ENCODE measurements around the gene SPECC1L.

Gene SPECC1L

DNA sequence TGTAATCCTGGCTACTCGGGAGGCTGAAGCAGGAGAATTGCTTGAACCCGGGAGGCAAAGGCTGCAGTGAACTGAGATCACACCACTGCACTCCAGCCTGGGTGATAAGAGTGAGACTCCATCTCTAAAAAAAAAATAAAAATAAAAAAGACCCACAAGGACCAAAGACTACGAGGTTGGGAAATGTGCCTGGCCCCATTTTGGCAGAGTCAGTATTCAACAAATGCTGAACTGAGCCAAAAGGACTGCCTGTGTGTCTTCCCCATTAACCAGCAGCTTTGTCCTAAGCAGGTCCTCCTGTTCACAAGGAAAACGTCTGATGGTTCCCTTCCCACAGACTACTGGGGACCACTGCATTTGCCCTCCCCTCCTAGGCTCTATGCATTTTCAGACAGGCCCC lies 184.4 kb downstream of the SPECC1L start:
- DNase-seq, result no peak

GRCh38 chr22:24455751-24456426 lies 185.3 kb downstream of the SPECC1L start:
- DNase-seq, result no peak

DNA sequence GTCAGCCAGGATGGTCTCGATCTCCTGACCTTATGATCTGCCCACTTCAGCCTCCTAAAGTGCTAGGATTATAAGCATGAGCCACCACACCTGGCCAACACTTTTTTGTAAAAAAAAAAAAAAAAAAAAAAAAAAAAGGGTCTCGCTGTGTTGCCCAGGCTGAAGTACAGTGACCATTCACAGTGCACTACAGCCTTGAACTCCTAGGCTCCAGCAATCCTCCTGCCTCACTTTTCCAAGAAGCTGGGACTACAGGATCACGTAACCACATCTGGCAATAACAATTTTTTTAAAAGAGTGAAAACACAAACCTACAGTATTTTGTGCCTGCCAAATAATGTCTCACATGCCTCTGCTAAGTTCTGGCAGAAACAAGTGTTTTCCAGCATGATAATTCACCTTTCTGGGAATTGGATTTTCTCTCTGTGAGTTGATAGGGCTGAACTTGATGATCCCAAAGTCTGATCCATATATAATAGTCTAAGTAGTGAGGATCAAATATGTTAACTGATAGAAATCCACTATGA lies 187.3 kb downstream of the SPECC1L start:
- no peak for DNase-seq

DNA sequence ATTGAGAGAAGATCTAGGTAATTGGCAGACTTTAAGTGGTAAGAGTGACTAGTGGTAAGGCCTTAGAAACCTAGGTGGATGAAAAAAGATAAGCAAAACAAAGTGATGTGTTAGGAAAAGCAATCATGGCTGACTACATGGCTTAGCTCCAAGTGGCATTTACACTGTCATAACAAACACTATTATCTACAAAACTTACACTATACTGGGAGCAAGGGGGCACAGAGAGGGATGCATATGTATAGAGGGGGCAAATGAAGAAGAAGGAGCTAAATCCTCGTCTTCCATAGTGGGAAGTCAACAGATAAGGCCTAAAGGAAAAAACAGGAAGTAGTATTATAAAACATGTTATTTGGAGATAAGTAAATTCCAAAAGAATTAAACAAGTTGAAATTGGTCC lies 189.3 kb downstream of the SPECC1L start:
- no peak for DNase-seq

- no peak for DNase-seq
These were observed 189.9 kb downstream of the SPECC1L start for GRCh38 chr22:24460418-24461089.

GRCh38 chr22:24463071-24463760 lies 192.6 kb downstream of the SPECC1L start:
- DNase-seq, result no peak

GRCh38 chr22:24465566-24465965 lies 194.9 kb downstream of the SPECC1L start:
- no peak for DNase-seq

- DNase-seq, result no peak
These were observed 195.3 kb downstream of the SPECC1L start for GRCh38 chr22:24465975-24466374.

DNA sequence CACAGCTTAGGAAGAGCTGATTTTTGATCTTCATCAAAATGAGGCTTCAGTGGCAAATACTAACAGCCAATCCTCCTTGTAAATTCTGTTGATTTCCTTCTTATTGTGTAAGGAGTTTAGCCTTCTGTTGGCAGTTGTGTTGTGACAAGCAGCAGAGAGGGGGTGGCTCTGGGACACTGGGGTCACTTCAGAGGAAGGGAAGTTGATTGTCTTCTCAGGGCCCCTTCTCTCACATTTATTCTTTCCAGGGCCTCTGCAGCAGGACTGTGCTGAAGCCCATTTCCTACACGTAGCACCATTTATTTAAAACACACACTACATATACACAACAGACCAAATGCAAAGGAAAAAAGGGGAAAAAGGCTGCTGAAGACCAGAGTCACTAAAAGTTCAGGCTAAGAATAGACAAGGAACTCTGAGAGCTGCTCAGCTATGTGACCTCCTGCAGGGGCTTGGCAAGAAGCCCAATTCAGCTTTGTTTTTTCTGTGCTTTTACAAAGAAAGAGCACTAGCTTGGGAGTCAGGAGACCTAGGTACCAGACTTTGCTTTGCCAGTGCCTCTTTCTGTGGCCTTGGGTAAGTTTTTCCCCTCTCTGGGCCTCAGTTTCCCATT lies 196.2 kb downstream of the SPECC1L start:
- DNase-seq, result no peak

GRCh38 chr22:24467340-24467739 lies 196.7 kb downstream of the SPECC1L start:
- DNase-seq, result no peak

Data from NCI-H1930 (cell line).